NB4 (cell line): ENCODE data around the gene DRD2.

Experiments used
- DNase-seq: peaks from one replicate; pipeline ENCODE4 v3.0.0; 2010; ENCODE audit warnings: low read depth
- H3K4me3 ChIP-seq: one replicate; pipeline ENCODE4 v1.5.1; 2011; ENCODE audit warnings: mild to moderate bottlenecking, low read depth, low read length, moderate library complexity
- CTCF ChIP-seq: IDR thresholded peaks from one replicate; pipeline ENCODE4 v1.5.1; 2012; ENCODE audit warnings: low read depth, low read length
- MAX ChIP-seq: IDR thresholded peaks from 2 replicates; pipeline ENCODE4 v1.6.1; 2011; ENCODE audit warnings: low read depth, low read length
- MYC ChIP-seq: IDR thresholded peaks from 2 replicates; pipeline ENCODE4 v1.6.1; 2011; ENCODE audit warnings: low read depth, low read length
- POLR2A ChIP-seq: IDR thresholded peaks from 2 replicates; pipeline ENCODE4 v1.6.1; 2011; ENCODE audit warnings: mild to moderate bottlenecking; ENCODE audit not compliant: insufficient read length; ENCODE audit errors: extremely low read depth

DRD2 gene

GRCh38 chr11:113411536-113411935 is 63.7 kb downstream of the DRD2 start:
- TF ChIP-seq CTCF, result no peak
- no peak for TF ChIP-seq POLR2A
- TF ChIP-seq MYC, result no peak
- TF ChIP-seq MAX, result no peak
- DNase-seq, result no peak
- H3K4me3 ChIP-seq, result no peak overlapping the region

DNA sequence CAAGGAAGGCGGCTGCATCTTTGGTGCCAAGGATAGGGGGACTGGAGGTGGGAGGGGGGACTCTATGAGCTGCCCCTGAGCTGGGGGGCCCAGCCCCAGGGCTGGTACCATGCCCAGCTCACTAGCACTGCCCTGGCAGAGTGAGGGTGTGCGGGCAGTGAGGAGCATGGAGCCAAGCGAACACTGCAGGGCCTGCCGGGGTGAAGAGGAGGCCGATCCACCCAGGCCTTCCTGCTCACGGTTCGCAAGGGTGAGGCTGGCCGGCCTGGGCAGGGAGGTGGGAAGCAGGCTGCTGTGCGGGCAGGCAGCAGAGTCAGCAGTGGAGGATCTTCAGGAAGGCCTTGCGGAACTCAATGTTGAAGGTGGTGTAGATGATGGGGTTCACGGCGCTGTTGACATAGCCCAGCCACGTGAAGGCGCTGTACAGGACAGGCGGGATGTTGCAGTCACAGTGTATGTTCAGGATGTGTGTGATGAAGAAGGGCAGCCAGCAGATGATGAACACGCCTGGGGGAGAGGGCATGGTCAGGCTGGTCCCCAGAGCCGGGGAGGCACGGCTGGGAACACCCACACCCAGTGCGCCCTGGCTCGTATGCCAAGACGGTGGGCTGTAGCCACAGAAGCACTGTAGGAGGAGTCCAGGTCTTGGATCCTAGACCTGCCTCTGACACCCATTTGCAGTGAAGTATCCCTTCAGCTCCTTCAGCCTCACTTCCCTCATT is 64.6 kb downstream of the DRD2 start:
- TF ChIP-seq POLR2A, result no peak
- DNase-seq, result no peak
- H3K4me3 ChIP-seq, result no peak overlapping the region

DNA sequence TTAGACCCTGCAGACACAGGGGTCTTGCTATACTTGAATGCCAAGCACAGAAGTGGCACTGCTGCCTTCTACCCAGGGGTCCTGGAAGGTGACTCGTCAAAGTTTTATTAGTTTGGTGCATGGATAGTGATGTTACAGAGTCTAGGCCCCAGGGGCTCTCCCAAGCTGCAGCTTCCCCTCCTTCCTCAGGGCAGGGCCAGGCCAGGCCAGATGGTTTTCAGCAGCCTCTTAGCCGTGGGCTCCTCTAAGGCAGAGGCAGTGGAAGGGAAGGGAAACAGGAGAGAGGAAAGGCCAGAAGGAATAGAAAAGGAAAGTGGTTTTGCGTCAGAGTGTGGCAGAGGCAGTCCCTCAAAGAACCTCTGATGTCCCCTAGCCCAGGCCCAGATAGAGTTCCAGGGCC is 65.7 kb downstream of the DRD2 start:
- TF ChIP-seq CTCF (no peak), MYC (no peak), POLR2A (no peak), MAX (no peak)
- DNase-seq, result no peak
- H3K4me3 ChIP-seq, result no peak overlapping the region

GRCh38 chr11:113408887-113409286 is 66.3 kb downstream of the DRD2 start:
- H3K4me3 ChIP-seq, result no peak overlapping the region
- TF ChIP-seq MAX, result no peak
- no peak for TF ChIP-seq CTCF
- TF ChIP-seq POLR2A, result no peak
- TF ChIP-seq MYC, result no peak
- no peak for DNase-seq

DNA sequence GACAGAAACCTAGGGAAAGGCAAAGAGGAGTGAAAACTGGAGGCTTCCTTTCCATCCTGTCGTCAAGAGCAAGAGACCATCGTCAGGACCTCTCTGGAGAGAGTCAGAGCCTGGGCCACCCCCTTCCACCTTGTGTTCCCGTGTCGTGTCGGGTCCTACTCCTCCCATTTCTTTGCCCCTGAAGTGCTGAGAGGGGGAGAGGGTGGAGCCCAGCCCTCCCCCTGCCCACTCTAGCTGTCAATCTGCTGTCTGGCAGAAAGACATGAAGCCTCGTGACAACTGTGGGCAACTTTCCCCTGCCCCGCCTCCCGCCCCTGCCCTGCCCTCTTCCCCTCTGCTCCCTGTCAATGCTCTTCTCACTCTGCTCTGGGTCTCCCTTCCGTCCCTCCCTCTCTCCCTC is 67.0 kb downstream of the DRD2 start:
- H3K4me3 ChIP-seq, result no peak overlapping the region
- no peak for TF ChIP-seq MAX
- no peak for TF ChIP-seq POLR2A
- TF ChIP-seq MYC, result no peak
- no peak for DNase-seq

GRCh38 chr11:113407163-113407562 is 68.0 kb downstream of the DRD2 start:
- TF ChIP-seq POLR2A (no peak), MYC (no peak), CTCF (no peak), MAX (no peak)
- H3K4me3 ChIP-seq, result no peak overlapping the region
- no peak for DNase-seq
